Testis (tissue), 3 donors: ENCODE measurements around the gene TM4SF4. TPM values are rescaled to one million over a fixed set of nuclear protein-coding genes. Genes with fewer than 3 reads are reported as not detected.

ENCODE experiments used
- DNase-seq: peaks from one replicate; pipeline ENCODE4 v3.0.0-alpha.2; 2019
- H3K27ac ChIP-seq, 2 donors: fragments of 200-600 bp; sonication (generic); one replicate each; pipeline ENCODE4 v1.5.1; 2019
- H3K27me3 ChIP-seq: fragments of 200-600 bp; sonication (generic); one replicate; pipeline ENCODE4 v1.5.1; 2019
- H3K36me3 ChIP-seq: fragments of 200-600 bp; sonication (generic); one replicate; pipeline ENCODE4 v1.5.1; 2017; ENCODE audit warnings: low read depth; ENCODE audit errors: missing control alignments
- H3K4me1 ChIP-seq: fragments of 200-600 bp; sonication (generic); one replicate; pipeline ENCODE4 v1.5.1; 2019
- H3K4me3 ChIP-seq, 2 donors: fragments of 200-600 bp; sonication (generic); one replicate each; pipeline ENCODE4 v1.5.1; 2017 to 2019
- H3K9me3 ChIP-seq: fragments of 200-600 bp; sonication (generic); one replicate; pipeline ENCODE4 v1.5.1; 2017
- POLR2A ChIP-seq: fragments of 450-650 bp; IDR thresholded peaks from one replicate; pipeline ENCODE4 v1.6.1; 2017; ENCODE audit warnings: antibody characterized with exemption, mild to moderate bottlenecking, moderate library complexity
- WGBS, 2 donors: methylation state at CpG; one replicate each; pipeline ENCODE4 v1.1.5; 2018; 5-methylcytosine and 5-hydroxymethylcytosine counted together
- intact Hi-C: fragments of 100-400 bp; cut with DNase I; formaldehyde crosslinking; loops from one replicate; pipeline ENCODE4 v1.15.1; 2023; ENCODE audit warnings: low total_unique reads
- polyA plus RNA-seq: library from polyadenylated mRNA; stranded (reverse); fragments of 350-450 nt; fragmentation: Illumina TruSeq; extraction: RNeasy Lipid Tissue Mini Kit (QIAGEN cat#74804); gene quantifications from one replicate; pipeline ENCODE4 v1.2.3, GENCODE V29; 2014; ENCODE audit warnings: low read depth, low replicate concordance; ENCODE audit not compliant: insufficient read depth
- small RNA-seq, 2 donors: library from RNA; depleted of rRNA; stranded (forward); fragments of <200 nt; gene quantifications; one replicate each; pipeline ENCODE3, GENCODE V24; 2016
- total RNA-seq, 2 donors: library from RNA; depleted of rRNA; stranded (reverse); fragments of >200 nt; gene quantifications; one replicate each; pipeline ENCODE4 v1.2.3, GENCODE V29; 2016
- TF ChIP-seq, protein P1 (sequence below), 3 experiments: fragments of 450-650 bp in 2 of 3; fragments of 200-600 bp in 1 of 3; sonication (generic) in 1 of 3; IDR thresholded peaks; one replicate each; pipeline ENCODE4 v1.5.1; 2016 to 2019; ENCODE audit warnings: antibody characterized with exemption in 3 of 3, mild to moderate bottlenecking in 2 of 3, moderate library complexity in 1 of 3

TM4SF4 gene
- total and polyA plus RNA-seq, 3 donors from 2014 or later, result 0.12 to 1.4 (median 0.39) TPM

- TF ChIP-seq, protein P1, sequence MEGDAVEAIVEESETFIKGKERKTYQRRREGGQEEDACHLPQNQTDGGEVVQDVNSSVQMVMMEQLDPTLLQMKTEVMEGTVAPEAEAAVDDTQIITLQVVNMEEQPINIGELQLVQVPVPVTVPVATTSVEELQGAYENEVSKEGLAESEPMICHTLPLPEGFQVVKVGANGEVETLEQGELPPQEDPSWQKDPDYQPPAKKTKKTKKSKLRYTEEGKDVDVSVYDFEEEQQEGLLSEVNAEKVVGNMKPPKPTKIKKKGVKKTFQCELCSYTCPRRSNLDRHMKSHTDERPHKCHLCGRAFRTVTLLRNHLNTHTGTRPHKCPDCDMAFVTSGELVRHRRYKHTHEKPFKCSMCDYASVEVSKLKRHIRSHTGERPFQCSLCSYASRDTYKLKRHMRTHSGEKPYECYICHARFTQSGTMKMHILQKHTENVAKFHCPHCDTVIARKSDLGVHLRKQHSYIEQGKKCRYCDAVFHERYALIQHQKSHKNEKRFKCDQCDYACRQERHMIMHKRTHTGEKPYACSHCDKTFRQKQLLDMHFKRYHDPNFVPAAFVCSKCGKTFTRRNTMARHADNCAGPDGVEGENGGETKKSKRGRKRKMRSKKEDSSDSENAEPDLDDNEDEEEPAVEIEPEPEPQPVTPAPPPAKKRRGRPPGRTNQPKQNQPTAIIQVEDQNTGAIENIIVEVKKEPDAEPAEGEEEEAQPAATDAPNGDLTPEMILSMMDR (IDR thresholded peaks at IDR 0.05), result no peak
- no peak for TF ChIP-seq POLR2A
- no peaks in the 10 kb centered on the region for H3K9me3 ChIP-seq
- intact Hi-C loops, result no loop called here
- no peaks in the 10 kb centered on the region for H3K27me3 ChIP-seq
- H3K36me3 ChIP-seq, result no peaks in the 10 kb centered on the region
- H3K4me3 ChIP-seq, result no peak overlapping the region
- H3K4me1 ChIP-seq, result peaks cover 10% of the 10 kb centered on the region
- 78 to 79% methylated on average over 4 of the region's 4 CpGs for WGBS, 2 donors
- H3K27ac ChIP-seq, result peak overlapping the region in 1 of 2 donors; percentile 52
- no peak for DNase-seq
Observed at GRCh38 chr3:149548669-149549065, 74.2 kb downstream of the TM4SF4 start.

GRCh38 chr3:149551500-149551899 lies 77.0 kb downstream of the TM4SF4 start:
- intact Hi-C loops, result no loop called here

GRCh38 chr3:149552700-149553099 lies 78.2 kb downstream of the TM4SF4 start:
- 66 to 74% methylated on average over 2 of the region's 2 CpGs for WGBS, 2 donors
- intact Hi-C loops, result no loop called here
- H3K4me1 ChIP-seq, result peaks cover 29% of the 10 kb centered on the region

More at GRCh38 chr3:149551500-149551899, 77.0 kb downstream of the TM4SF4 start:
- no peak for DNase-seq
- no peaks in the 10 kb centered on the region for H3K36me3 ChIP-seq
- H3K4me3 ChIP-seq, result no peak overlapping the region
- TF ChIP-seq, protein P1 (IDR thresholded peaks at IDR 0.05), result no peak
- TF ChIP-seq POLR2A, result no peak
- H3K27me3 ChIP-seq, result no peaks in the 10 kb centered on the region
- H3K9me3 ChIP-seq, result no peaks in the 10 kb centered on the region
- peaks cover 29% of the 10 kb centered on the region for H3K4me1 ChIP-seq
- no peak overlapping the region for H3K27ac ChIP-seq

More at GRCh38 chr3:149552700-149553099, 78.2 kb downstream of the TM4SF4 start:
- Histone ChIP-seq H3K27me3 (no peaks in the 10 kb centered on the region), H3K36me3 (no peaks in the 10 kb centered on the region), H3K4me3 (no peak overlapping the region), H3K27ac (no peak overlapping the region), H3K9me3 (no peaks in the 10 kb centered on the region)
- TF ChIP-seq, protein P1 (IDR thresholded peaks at IDR 0.05), result no peak
- TF ChIP-seq POLR2A, result no peak
- no peak for DNase-seq

Small RNA genes within 50 kb of the gene (small RNA-seq; reads per million reads assigned to genes)
- 0 reads per million in 2 donors for gene AC108751.2
- gene RNU6-1098P, result 0 to 0.27 reads per million in 2 donors

Other genes starting within 250 kb of the TM4SF4 start
- gene TM4SF18, start 141.1 kb upstream of the TM4SF4 start, total RNA-seq, result 1 to 10 TPM; 1.2 to 4.2 TPM
- 3.1 TPM for gene TM4SF18, start 141.1 kb upstream of the TM4SF4 start, polyA plus RNA-seq
- gene TM4SF1, start 97.0 kb upstream of the TM4SF4 start, total RNA-seq, result 10 to 100 TPM; 16.2 to 24.9 TPM
- gene TM4SF1, start 97.0 kb upstream of the TM4SF4 start, polyA plus RNA-seq, result 62.7 TPM
- gene WWTR1, start 183.3 kb downstream of the TM4SF4 start, total RNA-seq, result 10 to 100 TPM; 46.5 to 47.0 TPM
- gene WWTR1, start 183.3 kb downstream of the TM4SF4 start, polyA plus RNA-seq, result 19.4 TPM